HCT116 (cell line): ENCODE results near the gene TARBP1.

ENCODE experiments used
- CTCF ChIP-seq, 3 experiments: fragments of 200-600 bp in 1 of 3; sonication (generic) in 1 of 3; IDR thresholded peaks in 2 of 3; conservative IDR thresholded peaks in 1 of 3; 2 replicates each; pipeline ENCODE4 v1.5.1; 2012 to 2017; ENCODE audit warnings: low read depth in 2 of 3, low read length in 2 of 3, antibody characterized with exemption in 1 of 3, borderline replicate concordance in 1 of 3, control low read depth in 1 of 3, mild to moderate bottlenecking in 1 of 3, mixed read lengths in 1 of 3, mixed run types in 1 of 3, moderate library complexity in 1 of 3; ENCODE audit not compliant: insufficient read depth in 1 of 3
- ZBTB33 ChIP-seq: IDR thresholded peaks from 2 replicates; pipeline ENCODE4 v1.6.1; 2011; ENCODE audit warnings: mild to moderate bottlenecking, low read length, moderate library complexity; ENCODE audit not compliant: insufficient replicate concordance; ENCODE audit errors: extremely low read depth

- TF ChIP-seq CTCF (IDR thresholded peaks at IDR 0.05 in 2 of 3, conservative IDR thresholded peaks at IDR 0.05 in 1 of 3; ENCODE audit: borderline replicate concordance in 1 of 3, insufficient read depth in 1 of 3, low read depth in 2 of 3, low read length in 2 of 3) (no peak), ZBTB33 (no peak)
These were observed 3.7 kb downstream of the TARBP1 start for GRCh38 chr1:234475167-234475793.
